Smooth muscle cell (in vitro differentiated cells): Measurements from ENCODE around the gene LRRC38. TPM values are rescaled to one million over a fixed set of nuclear protein-coding genes. Genes with fewer than 3 reads are reported as not detected.
"Not testable (repeated sequence)": the region's sequence is repeated elsewhere in the genome, so short reads cannot be mapped to it uniquely, and the experiment has no call there.

Experiments
- DNase-seq: peaks from one replicate; lab custom pipeline; 2025; ENCODE audit not compliant: unreplicated experiment; lab: John Stamatoyannopoulos, UW
- H2AFZ ChIP-seq: fragments of 200-600 bp; sonication (generic); 2 replicates; pipeline ENCODE4 v1.6.0; 2016; ENCODE audit warnings: antibody characterized with exemption, low read depth, mild to moderate bottlenecking
- H3F3A ChIP-seq: fragments of 200-600 bp; sonication (generic); 2 replicates; pipeline ENCODE4 v1.6.0; 2017; ENCODE audit warnings: antibody characterized with exemption, low read depth
- H3K27ac ChIP-seq: fragments of 200-600 bp; sonication (generic); 2 replicates; pipeline ENCODE4 v1.5.1; 2016; ENCODE audit warnings: low read depth, mild to moderate bottlenecking
- H3K27me3 ChIP-seq: fragments of 200-600 bp; sonication (generic); 2 replicates; pipeline ENCODE4 v1.6.1; 2016; ENCODE audit warnings: low read depth, mild to moderate bottlenecking
- H3K36me3 ChIP-seq: fragments of 200-600 bp; sonication (generic); 2 replicates; pipeline ENCODE4 v1.5.1; 2016; ENCODE audit warnings: low read depth
- H3K4me1 ChIP-seq: fragments of 200-600 bp; sonication (generic); 2 replicates; pipeline ENCODE4 v1.5.1; 2016; ENCODE audit warnings: low read depth
- H3K4me2 ChIP-seq: fragments of 200-600 bp; sonication (generic); 2 replicates; pipeline ENCODE4 v1.6.0; 2016; ENCODE audit warnings: mild to moderate bottlenecking
- H3K4me3 ChIP-seq: fragments of 200-600 bp; sonication (generic); 2 replicates; pipeline ENCODE4 v1.5.1; 2016; ENCODE audit warnings: mild to moderate bottlenecking
- H3K79me2 ChIP-seq: fragments of 200-600 bp; sonication (generic); 2 replicates; pipeline ENCODE4 v1.6.0; 2016; ENCODE audit warnings: low read depth, mild to moderate bottlenecking
- H3K9ac ChIP-seq: fragments of 200-600 bp; sonication (generic); 2 replicates; pipeline ENCODE4 v1.6.0; 2016; ENCODE audit warnings: low read depth
- H3K9me3 ChIP-seq: fragments of 200-600 bp; sonication (generic); replicated peaks from 2 replicates; pipeline ENCODE4 v1.5.1; 2016; ENCODE audit warnings: low read depth
- H4K20me1 ChIP-seq: fragments of 200-600 bp; sonication (generic); 2 replicates; pipeline ENCODE4 v1.6.0; 2016; ENCODE audit warnings: low read depth
- WGBS: methylation state at CpG from one replicate; pipeline ENCODE4 v1.1.7; 2016; ENCODE audit warnings: low lambda C conversion rate; 5-methylcytosine and 5-hydroxymethylcytosine counted together
- polyA plus RNA-seq: library from polyadenylated mRNA; unstranded; fragments of >200 nt; fragmentation: Nextera tagmentation; extraction: Ambion mirVana; gene quantifications from 2 replicates; pipeline ENCODE4 v1.2.1, GENCODE V29; 2016
- total RNA-seq: library from RNA; depleted of rRNA; stranded (reverse); fragments of >200 nt; gene quantifications from 2 replicates; pipeline ENCODE4 v1.2.3, GENCODE V29; 2014
- TF ChIP-seq, protein P1 (sequence below): fragments of 200-600 bp; sonication (generic); IDR thresholded peaks from 2 replicates; pipeline ENCODE4 v1.5.1; 2017; ENCODE audit warnings: borderline replicate concordance, mild to moderate bottlenecking, antibody characterized with exemption; ENCODE audit not compliant: insufficient read depth, poor library complexity, severe bottlenecking

Gene LRRC38
- total and polyA plus RNA-seq, 2 experiments from 2014 or later: 0.39 TPM; not detected in 1

DNA sequence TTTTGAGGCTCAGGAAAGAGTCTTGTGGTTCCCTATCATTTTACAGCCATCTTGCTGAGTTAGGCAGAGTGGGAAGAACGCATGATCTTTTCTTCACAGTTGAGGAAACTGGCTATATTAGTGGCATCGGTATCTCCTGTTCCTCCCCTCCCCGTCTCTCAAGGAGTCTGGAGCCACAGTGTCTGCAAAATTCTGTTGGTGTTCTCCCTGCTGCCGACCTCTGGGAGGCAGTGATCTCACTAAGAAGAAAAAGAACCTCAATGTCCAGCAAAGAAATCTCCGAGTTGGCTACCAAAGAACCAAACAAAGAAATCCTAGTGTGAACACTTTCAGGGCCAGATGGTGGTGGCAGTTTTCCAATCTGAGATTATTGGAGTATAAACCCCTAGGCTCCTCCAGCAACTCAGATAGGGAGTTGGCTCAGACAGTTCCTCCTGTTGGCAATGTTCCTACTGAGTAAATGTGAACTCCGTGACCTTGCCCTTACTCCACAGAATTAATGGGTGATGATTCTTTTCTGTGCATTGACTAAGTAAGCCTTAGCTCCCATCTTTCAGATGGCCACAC is 62.3 kb downstream of the LRRC38 start:
- Histone ChIP-seq H3K27ac (no peak overlapping the region), H3K4me2 (no peak overlapping the region), H3K9me3 (no peaks in the 10 kb centered on the region), H3K36me3 (no peaks in the 10 kb centered on the region), H3F3A (no peaks in the 10 kb centered on the region), H2AFZ (no peak overlapping the region), H3K4me3 (no peak overlapping the region), H3K9ac (no peak overlapping the region), H4K20me1 (no peaks in the 10 kb centered on the region), H3K4me1 (no peaks in the 10 kb centered on the region), H3K27me3 (no peaks in the 10 kb centered on the region), H3K79me2 (no peaks in the 10 kb centered on the region)
- DNase-seq: no peak
- TF ChIP-seq, protein P1, sequence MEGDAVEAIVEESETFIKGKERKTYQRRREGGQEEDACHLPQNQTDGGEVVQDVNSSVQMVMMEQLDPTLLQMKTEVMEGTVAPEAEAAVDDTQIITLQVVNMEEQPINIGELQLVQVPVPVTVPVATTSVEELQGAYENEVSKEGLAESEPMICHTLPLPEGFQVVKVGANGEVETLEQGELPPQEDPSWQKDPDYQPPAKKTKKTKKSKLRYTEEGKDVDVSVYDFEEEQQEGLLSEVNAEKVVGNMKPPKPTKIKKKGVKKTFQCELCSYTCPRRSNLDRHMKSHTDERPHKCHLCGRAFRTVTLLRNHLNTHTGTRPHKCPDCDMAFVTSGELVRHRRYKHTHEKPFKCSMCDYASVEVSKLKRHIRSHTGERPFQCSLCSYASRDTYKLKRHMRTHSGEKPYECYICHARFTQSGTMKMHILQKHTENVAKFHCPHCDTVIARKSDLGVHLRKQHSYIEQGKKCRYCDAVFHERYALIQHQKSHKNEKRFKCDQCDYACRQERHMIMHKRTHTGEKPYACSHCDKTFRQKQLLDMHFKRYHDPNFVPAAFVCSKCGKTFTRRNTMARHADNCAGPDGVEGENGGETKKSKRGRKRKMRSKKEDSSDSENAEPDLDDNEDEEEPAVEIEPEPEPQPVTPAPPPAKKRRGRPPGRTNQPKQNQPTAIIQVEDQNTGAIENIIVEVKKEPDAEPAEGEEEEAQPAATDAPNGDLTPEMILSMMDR: no peak
- 74% methylated on average over 6 of the region's 6 CpGs for WGBS

GRCh38 chr1:13450204-13450603 is 63.6 kb downstream of the LRRC38 start:
- no peaks in the 10 kb centered on the region for H3K9me3 ChIP-seq
- no peaks in the 10 kb centered on the region for H4K20me1 ChIP-seq
- H3F3A ChIP-seq: no peaks in the 10 kb centered on the region
- H3K27ac ChIP-seq: no peak overlapping the region
- H2AFZ ChIP-seq: no peak overlapping the region
- no peaks in the 10 kb centered on the region for H3K79me2 ChIP-seq
- no peak for DNase-seq
- H3K4me1 ChIP-seq: no peaks in the 10 kb centered on the region
- TF ChIP-seq, protein P1: no peak
- H3K27me3 ChIP-seq: no peaks in the 10 kb centered on the region
- H3K36me3 ChIP-seq: no peaks in the 10 kb centered on the region
- no peak overlapping the region for H3K4me2 ChIP-seq
- no peak overlapping the region for H3K4me3 ChIP-seq
- WGBS: 67% methylated on average over 7 of the region's 7 CpGs
- H3K9ac ChIP-seq: no peak overlapping the region

- no peak overlapping the region for H3K4me2 ChIP-seq
- H3K9ac ChIP-seq: no peak overlapping the region
- H3K27ac ChIP-seq: peak overlapping the region; percentile 31
- H3K4me1 ChIP-seq: no peaks in the 10 kb centered on the region
- H3K27me3 ChIP-seq: no peaks in the 10 kb centered on the region
- no peak overlapping the region for H2AFZ ChIP-seq
- H3F3A ChIP-seq: no peaks in the 10 kb centered on the region
- H3K36me3 ChIP-seq: no peaks in the 10 kb centered on the region
- no peak overlapping the region for H3K4me3 ChIP-seq
- 58% methylated on average over 10 of the region's 10 CpGs for WGBS
- H3K9me3 ChIP-seq: no peaks in the 10 kb centered on the region
- no peaks in the 10 kb centered on the region for H3K79me2 ChIP-seq
- DNase-seq: no peak
- H4K20me1 ChIP-seq: no peaks in the 10 kb centered on the region
- TF ChIP-seq, protein P1: no peak
Measured at GRCh38 chr1:13443335-13443979, 70.3 kb downstream of the LRRC38 start.

DNA sequence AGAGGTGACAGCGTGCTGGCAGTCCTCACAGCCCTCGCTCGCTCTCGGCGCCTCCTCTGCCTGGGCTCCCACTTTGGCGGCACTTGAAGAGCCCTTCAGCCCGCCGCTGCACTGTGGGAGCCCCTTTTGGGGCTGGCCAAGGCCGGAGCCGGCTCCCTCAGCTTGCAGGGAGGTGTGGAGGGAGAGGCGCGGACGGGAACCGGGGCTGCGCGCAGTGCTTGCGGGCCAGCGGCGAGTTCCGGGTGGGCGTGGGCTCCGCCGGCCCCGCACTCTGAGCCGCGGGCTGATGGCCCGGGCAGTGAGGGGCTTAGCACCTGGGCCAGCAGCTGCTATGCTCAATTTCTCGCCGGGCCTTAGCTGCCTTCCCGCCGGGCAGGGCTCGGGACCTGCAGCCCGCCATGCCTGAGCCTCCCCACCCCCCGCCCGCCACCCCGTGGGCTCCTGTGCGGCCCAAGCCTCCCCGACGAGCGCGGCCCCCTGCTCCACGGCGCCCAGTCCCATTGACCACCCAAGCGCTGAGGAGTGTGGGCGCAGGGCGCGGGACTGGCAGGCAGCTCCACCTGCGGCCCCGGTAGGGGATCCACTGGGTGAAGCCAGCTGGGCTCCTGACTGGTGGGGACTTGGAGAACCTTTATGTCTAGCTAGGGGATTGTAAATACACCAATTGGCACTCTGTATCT is 74.6 kb downstream of the LRRC38 start:
- not testable (repeated sequence) for H3K27me3 ChIP-seq, H3F3A ChIP-seq, H3K4me1 ChIP-seq, H3K4me3 ChIP-seq, H3K9me3 ChIP-seq, H3K27ac ChIP-seq, H3K36me3 ChIP-seq, DNase-seq, H3K79me2 ChIP-seq, H3K4me2 ChIP-seq, H3K9ac ChIP-seq, H2AFZ ChIP-seq, H4K20me1 ChIP-seq
- 94% methylated on average over 45 of the region's 49 CpGs for WGBS
